NCI-H748 treated with DMSO at 0.1 percent for 48 hours (cell line): ENCODE measurements around the gene MTOR.
"Not testable (repeated sequence)": the region's sequence is repeated elsewhere in the genome, so short reads cannot be mapped to it uniquely, and the experiment has no call there.

Experiments
- DNase-seq: peaks from one replicate; lab custom pipeline; 2025; lab: John Stamatoyannopoulos, UW

Gene MTOR

DNA sequence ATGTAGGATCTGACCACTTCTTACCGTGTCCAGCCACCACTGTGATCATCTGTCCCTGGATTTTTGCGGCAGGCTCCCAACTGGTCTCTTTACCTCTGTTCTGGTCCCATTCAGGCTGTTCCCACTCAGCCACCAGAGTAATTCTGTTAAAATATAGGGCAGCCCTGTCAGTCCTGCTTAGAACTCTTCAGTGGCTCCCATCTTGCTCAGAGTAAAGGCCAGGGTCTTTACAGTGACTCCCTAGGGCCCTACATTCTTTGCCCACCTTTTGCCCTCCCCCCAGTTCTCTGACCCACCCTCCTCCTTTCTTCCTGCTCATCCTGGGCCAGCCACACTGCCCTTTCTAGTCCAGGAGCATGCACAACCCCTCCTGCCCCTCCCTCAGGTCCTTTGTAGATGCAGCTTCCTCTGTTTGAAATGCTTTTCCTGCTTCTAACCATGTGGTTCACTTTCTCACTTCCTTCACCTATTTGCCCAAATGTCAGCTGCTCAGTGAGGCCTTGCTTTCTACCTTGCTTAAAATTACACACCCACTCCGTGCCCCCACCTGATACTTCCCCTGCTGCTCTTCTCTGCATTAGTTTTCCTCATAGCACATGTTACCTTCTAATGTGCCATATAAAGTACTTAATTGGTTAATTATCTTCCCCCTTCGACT is 18.5 kb upstream of the MTOR start:
- DNase-seq, result no peak

DNA sequence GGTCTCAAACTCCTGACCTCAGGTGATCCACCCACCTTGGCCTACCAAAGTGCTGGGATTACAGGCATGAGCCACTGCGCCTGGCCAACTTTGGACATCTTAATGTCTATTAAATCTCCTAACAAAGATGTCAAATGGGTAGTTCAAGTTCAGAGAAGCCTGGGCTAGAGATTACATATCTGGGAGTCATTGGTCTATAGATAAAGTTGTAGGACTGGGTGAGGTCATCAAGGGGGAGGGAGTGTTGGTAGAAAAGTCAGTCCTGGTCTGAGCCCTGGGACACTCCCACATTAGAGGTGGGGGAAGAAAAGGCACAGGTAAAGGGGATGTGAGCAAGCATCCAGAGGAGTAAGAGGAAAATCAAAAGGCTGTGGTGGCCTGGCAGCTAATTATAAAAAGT is 17.3 kb upstream of the MTOR start:
- DNase-seq, result no peak

DNA sequence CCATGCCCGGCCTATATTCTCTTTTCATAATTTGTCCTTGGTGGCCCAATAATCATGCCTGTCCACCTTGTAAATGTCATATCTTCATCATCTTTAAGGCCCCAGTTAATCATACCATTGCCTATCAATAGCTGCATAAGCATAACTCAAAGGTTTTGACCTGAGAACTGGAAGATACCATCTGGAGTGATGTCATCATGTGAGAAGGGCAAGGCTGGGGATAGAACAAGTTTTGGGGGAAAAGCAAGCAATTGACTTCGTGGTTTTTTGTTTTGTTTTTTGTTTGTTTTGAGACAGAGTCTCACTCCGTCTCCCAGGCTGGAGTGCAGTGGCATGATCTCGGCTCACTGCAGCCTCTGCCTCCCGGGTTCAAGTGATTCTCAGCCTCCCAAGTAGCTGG is 16.8 kb upstream of the MTOR start:
- no peak for DNase-seq

- DNase-seq, result no peak
Measured at GRCh38 chr1:11273595-11274234, 11.4 kb upstream of the MTOR start.

GRCh38 chr1:11272832-11273594 is 10.7 kb upstream of the MTOR start, which contains the start of gene UBIAD1:
Gene UBIAD1 (plus strand): TSS chr1:11273198. CDS start chr1:11273532, 334 bp downstream.
- peak; percentile 21 for DNase-seq

- no peak for DNase-seq
Measured at GRCh38 chr1:11272544-11272831, 10.1 kb upstream of the MTOR start.

DNA sequence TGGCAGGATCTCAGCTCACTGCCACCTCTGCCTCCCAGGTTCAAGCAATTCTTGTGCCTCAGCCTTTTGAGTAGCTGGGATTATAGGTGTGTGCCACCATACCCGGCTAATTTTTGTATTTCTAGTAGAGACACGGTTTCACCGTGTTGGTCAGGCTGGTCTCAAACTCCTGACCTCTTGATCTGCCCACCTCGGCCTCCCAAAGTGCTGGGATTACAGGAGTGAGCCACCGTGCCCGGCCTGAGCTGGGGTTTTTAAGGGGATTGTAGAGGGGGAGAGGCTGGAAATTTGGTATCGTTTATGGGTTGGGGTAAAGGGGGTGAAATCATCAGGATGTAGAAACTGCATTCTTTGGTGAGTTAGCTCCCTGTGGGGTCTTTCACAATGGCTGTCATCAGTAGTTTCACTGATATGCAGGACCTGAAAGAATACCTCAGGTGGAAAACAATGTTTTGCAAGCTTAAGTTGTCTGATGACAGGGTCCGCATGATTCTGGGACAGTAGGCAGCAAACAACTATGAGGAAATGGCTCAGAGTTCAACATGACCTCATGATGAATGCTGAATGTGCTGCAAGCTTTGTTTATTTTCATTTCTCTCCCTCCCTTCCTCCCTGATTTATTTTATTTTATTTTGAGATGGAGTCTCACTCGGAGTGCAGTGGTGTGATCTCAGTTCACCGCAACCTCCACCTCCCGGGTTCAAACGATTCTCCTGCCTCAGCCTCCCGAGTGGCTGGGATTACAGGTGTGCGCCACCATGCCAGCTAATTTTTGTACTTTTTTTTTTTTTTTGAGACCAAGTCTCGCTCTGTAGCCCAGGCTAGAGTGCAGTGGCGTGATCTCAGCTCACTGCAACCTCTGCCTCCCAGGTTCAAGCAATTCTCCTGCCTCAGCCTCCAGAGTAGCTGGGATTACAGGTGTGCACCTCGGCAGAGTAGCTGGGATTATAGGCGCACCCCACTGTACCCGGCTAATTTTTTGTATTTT is 5.3 kb upstream of the MTOR start:
- DNase-seq, result not testable (repeated sequence)

- DNase-seq, result no peak
Measured at GRCh38 chr1:11266268-11267074, 4.1 kb upstream of the MTOR start.

- no peak for DNase-seq
Measured at GRCh38 chr1:11256299-11256698, 6.1 kb downstream of the MTOR start.

- DNase-seq, result no peak
Measured at GRCh38 chr1:11253226-11253625, 9.1 kb downstream of the MTOR start.

DNA sequence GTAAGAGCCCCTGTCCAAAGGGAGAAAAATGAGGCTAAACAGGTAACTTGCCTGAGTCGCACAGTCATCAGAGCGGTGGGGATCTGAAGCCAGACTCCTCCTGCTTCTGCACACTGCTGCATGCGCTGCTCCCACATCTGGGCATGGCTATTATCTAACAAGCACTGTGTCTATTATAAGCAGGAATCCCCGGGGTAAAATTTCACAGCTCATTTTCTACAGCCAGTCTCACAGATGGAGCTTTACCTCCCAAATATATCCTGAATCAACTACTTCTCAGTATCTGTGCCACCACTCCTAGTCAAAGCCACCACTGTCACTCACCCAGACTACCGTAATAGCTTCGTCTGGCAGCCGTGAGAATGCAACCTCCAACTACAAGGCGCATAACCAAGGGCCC is 9.8 kb downstream of the MTOR start:
- DNase-seq, result no peak

DNA sequence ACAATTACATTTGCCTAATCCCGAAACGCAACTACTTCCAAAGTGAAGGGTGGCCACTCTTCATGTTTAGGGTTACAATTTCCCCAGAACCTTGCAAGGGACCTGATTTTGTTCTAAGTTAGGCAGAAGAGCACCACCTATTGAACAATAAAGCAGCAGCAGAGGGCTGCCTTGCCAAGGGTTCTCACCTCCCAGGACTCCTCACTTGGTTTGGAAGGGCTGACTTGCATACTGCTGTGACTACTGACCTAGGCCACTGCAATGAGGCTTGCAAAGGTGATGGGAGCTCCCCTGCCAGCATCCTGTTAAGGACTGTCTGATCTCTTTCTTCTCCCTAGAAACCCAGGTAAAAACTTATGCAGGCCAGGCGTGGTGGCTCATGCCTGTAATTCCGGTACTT is 14.2 kb downstream of the MTOR start:
- DNase-seq, result no peak

- DNase-seq, result no peak
Measured at GRCh38 chr1:11245904-11246719, 16.2 kb downstream of the MTOR start.

GRCh38 chr1:11245248-11245647 is 17.1 kb downstream of the MTOR start:
- no peak for DNase-seq

DNA sequence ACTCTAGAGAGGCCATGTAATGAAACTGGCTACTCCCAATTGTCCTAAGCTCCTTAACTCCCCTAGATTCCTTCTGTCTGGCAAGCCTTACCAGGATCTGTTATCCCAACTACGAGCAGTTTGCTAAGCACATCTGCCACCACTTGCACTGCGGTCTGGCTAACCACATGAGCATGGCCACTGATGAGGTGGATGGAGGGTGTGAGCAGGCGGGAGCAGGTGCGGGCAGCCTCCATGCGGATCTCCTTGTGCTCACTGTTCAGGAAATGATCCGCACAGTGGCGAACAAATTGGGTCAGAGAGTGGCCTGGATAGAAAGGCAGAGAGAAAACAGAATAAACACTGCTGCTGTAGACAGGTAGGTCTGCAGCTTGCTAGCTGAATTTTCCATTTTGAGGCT is 24.0 kb downstream of the MTOR start:
- no peak for DNase-seq

GRCh38 chr1:11237356-11237755 is 25.0 kb downstream of the MTOR start:
- DNase-seq, result no peak

DNA sequence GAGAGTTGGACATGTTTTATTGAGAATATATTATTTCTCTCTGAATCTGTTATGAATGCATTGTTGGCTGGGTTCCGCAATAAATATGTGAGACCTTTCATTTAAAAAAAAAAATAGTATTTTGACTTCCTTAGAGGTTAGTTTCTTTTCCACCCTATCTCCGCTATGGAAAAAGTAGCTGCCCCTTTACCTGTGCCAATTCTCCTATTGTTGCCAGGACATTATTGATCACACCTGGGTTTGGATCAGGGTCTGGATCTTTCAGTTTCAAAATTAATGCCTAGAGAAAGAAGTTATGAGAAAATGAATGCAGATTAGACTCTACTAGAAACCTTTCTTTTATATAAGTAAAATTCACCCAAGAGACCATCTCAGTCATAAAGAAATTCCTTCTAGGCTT is 29.1 kb downstream of the MTOR start:
- no peak for DNase-seq

- no peak for DNase-seq
Measured at GRCh38 chr1:11229203-11229602, 33.1 kb downstream of the MTOR start.

DNA sequence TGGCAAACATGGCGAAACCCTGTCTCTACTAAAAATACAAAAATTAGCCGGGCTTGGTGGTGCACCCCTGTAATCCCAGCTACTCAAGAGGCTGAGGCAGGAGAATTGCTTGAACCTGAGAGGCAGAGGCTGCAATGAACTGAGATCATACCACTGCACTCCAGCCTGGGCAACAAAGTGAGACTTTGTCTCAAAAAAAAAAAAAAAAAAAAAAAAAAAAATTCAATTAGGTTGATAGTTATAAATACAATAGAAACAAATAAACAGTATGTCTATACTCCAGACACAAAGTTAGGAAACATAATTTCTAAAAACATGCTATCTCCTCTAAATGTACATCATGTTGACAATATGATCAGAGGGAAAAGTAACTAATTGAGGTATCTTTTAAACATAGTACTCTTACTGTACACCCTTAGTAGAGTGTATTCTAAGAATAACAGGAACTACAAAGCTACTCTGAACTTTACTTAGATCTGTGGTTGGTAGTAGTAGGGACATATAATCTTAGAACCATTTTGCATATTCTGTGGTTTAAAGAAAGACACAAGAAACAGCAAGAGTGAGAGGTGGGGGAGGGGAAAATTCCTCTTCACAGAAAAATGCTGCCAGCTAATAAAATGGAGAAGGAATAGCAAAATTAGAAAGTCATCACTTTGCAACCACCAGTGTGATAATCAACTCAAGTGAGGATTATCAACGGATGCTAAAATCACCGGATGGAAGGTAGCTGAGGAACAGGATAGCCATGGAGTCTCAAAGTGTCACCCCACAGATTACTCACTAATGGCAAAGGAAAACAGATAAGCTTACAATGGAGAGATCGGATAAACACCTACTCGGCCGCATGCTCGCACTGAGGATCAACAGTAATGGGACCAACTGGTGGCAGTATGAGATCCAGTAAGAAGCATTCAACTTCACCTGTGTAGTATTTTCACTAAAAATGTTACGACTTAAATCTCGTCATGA is 35.0 kb downstream of the MTOR start:
- no peak for DNase-seq
